HL-60 (cell line): Measurements from ENCODE around the gene VEGFB.
A peak's percentile ranks its signal among the peaks of the same experiment; 100 is the strongest.

ENCODE experiments used
- DNase-seq, 2 experiments: peaks; one replicate each; pipeline ENCODE4 v3.0.0-alpha.2; 2010 to 2020; ENCODE audit warnings: low read depth in 1 of 2, low spot score in 1 of 2
- H3K27ac ChIP-seq: fragments of 250-450 bp; sonication (Bioruptor Pico); replicated peaks from 2 replicates; pipeline ENCODE4 v1.5.1; 2020; ENCODE audit warnings: mild to moderate bottlenecking, moderate library complexity
- H3K27me3 ChIP-seq: fragments of 250-450 bp; sonication (Bioruptor Pico); 2 replicates; pipeline ENCODE4 v1.5.1; 2021; ENCODE audit warnings: mild to moderate bottlenecking, moderate library complexity; ENCODE audit not compliant: insufficient read depth, poor library complexity, severe bottlenecking
- H3K4me3 ChIP-seq: replicated peaks from 2 replicates; pipeline ENCODE4 v1.5.1; 2011; ENCODE audit warnings: mild to moderate bottlenecking, control low read depth, low read length; ENCODE audit not compliant: insufficient read depth
- GABPA ChIP-seq: IDR thresholded peaks from 2 replicates; pipeline ENCODE4 v1.6.1; 2012; ENCODE audit warnings: low read depth
- POLR2AphosphoS5 ChIP-seq: IDR thresholded peaks from 2 replicates; pipeline ENCODE4 v1.6.1; 2012; ENCODE audit warnings: low read depth
- REST ChIP-seq: IDR thresholded peaks from 2 replicates; pipeline ENCODE4 v1.6.1; 2012; ENCODE audit warnings: low read depth; ENCODE audit not compliant: insufficient replicate concordance
- SPI1 ChIP-seq: IDR thresholded peaks from 2 replicates; pipeline ENCODE4 v1.6.1; 2012; ENCODE audit warnings: low read depth, mild to moderate bottlenecking, borderline replicate concordance
- TF ChIP-seq, protein P1 (sequence below): IDR thresholded peaks from one replicate; pipeline ENCODE4 v1.5.1; 2011; ENCODE audit warnings: low read length, control low read depth, inconsistent platforms; ENCODE audit not compliant: insufficient read depth

Gene VEGFB

GRCh38 chr11:64229090-64229743, 5.2 kb upstream of the VEGFB start:
- Histone ChIP-seq H3K27ac (no peak overlapping the region), H3K4me3 (no peak overlapping the region), H3K27me3 (no peaks in the 10 kb centered on the region)
- no peak for DNase-seq
- TF ChIP-seq POLR2AphosphoS5 (no peak), SPI1 (no peak), GABPA (no peak), REST (no peak)
- TF ChIP-seq, protein P1, sequence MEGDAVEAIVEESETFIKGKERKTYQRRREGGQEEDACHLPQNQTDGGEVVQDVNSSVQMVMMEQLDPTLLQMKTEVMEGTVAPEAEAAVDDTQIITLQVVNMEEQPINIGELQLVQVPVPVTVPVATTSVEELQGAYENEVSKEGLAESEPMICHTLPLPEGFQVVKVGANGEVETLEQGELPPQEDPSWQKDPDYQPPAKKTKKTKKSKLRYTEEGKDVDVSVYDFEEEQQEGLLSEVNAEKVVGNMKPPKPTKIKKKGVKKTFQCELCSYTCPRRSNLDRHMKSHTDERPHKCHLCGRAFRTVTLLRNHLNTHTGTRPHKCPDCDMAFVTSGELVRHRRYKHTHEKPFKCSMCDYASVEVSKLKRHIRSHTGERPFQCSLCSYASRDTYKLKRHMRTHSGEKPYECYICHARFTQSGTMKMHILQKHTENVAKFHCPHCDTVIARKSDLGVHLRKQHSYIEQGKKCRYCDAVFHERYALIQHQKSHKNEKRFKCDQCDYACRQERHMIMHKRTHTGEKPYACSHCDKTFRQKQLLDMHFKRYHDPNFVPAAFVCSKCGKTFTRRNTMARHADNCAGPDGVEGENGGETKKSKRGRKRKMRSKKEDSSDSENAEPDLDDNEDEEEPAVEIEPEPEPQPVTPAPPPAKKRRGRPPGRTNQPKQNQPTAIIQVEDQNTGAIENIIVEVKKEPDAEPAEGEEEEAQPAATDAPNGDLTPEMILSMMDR: no peak

DNA sequence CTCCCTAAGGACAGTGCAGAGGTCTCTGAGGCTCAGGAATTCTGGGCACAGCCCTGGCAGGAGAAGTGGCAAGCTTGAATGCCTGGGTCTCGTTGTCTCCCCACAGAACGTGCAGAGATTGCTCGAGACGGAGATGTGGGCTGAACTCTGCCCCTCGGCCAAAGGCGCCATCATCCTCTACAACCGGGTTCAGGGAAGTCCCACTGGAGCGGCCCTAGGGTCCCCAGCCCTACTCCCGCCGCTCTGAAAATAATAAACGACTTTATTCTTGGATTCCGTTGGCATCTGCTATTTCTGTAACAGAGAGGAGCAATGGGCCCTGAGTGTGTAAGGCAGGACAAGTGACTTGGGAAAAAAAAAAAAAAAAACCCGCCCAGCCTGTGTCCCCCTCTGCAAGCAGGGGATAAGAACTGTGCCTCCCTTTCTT, 4.6 kb upstream of the VEGFB start:
- Histone ChIP-seq H3K4me3 (peak overlapping the region; percentile 73), H3K27me3 (no peaks in the 10 kb centered on the region), H3K27ac (peak overlapping the region; percentile 79)
- no peak for DNase-seq
- TF ChIP-seq, protein P1: no peak
- TF ChIP-seq SPI1 (no peak), POLR2AphosphoS5 (no peak)

DNA sequence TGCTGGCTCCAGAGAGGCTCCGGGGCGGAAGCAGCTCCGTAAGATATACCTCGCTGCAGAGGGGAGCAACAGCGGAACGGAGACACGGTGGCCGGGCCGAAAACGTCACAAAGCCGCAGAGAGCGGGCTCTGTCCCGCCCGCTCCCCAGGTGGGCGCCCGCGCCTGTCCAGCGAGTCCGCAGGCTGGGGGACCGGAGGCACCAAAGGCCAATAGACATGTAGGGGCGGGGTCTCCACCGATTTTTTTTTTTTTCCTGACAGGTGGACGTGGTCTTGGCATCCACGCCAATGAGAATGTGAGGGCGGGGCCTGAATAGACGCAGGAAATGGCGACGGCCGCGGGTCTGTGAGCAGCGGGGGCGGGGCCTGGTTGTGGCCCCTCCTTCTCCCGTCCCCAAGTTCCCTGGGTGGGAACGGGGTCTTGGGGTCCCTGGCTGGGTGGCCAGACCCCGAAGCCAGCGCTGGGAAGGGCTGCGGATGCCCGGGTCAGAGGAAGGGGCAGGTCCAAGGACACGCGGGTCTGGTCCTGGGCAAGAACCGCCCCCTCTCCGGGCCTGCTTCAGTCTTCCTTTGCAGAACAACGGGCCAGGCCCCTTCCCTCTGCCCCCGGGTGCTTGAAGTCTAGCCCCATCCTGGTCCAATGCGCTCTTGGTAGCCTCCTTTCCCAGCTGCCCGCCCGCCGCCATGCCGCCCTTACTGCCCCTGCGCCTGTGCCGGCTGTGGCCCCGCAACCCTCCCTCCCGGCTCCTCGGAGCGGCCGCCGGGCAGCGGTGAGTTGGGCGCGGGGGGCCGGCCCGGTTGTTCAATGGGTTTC, 4.0 kb upstream of the VEGFB start, which contains the start of gene DNAJC4:
Gene DNAJC4, plus strand, starts transcription at position 378 of the 814 bp plus-strand sequence. Its CDS starts 307 bp downstream, at position 685.
- peak within 1 kb of the TSS; percentile 73 for H3K4me3 ChIP-seq
- no peak for TF ChIP-seq SPI1
- TF ChIP-seq POLR2AphosphoS5: peak; percentile 50; the same call in 1 of the 2 replicates
- TF ChIP-seq REST: no peak
- H3K27me3 ChIP-seq: no peaks in the 10 kb centered on the region
- H3K27ac ChIP-seq: peak within 1 kb of the TSS; percentile 79
- peak; percentile 84 to 93 for DNase-seq

DNA sequence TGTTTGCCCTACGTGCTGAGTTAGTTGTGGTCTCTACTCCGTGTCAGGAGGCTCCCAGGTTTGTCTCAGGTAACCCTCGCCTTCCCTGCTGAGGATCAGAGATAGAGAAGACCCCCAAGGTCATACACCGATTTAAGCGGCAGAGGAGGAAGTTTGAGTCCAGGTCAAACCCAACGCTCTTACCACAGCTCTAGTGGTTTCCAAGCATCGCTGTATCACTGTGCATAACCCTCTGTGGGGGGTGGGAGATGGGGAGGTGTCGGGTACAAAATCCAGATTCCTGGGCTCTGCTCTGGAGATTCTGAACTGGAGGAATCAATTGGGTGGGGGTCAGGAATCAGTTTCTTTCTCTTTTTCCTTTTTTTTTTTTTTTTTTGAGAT, 3.4 kb upstream of the VEGFB start:
- Histone ChIP-seq H3K27ac (peak overlapping the region; percentile 79), H3K4me3 (peak overlapping the region; percentile 73), H3K27me3 (no peaks in the 10 kb centered on the region)
- DNase-seq: peak in 1 of 2 experiments; percentile 72
- TF ChIP-seq SPI1 (no peak), GABPA (no peak), POLR2AphosphoS5 (no peak), REST (no peak)
- TF ChIP-seq, protein P1: no peak
